ENCODE measurements around the gene RABGAP1L. TPM values are rescaled to one million over a fixed set of nuclear protein-coding genes. Genes with fewer than 3 reads are reported as not detected.

The RABGAP1L gene
- total and polyA plus RNA-seq, 4 donors, result 4.8 to 53.5 (median 18.8) TPM

DNA sequence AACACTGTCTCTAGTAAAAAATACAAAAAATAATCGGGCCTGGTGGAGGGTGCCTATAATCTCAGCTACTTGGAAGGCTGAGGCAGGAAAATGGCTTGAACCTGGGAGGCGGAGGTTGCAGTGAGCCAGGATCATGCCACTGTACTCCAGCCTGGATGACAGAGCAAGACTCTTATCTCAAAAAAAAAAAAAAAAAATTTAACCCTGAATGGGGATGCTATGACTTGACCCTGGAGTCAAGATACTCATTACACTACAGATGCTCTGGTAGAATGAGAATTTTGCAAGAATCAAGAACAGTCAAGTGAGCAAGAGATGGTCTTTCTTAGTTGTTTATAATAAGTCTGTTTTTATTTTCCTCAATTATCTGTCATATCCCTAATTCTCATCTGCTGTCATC lies 542.2 kb downstream of the RABGAP1L start:
- Histone ChIP-seq H3K36me3 (ENCODE audit: control insufficient read depth in 4 of 4, insufficient read depth in 3 of 4, low read depth in 1 of 4, low read length in 3 of 4) (no peaks in the 10 kb centered on the region), H3K27me3 (ENCODE audit: control insufficient read depth in 4 of 4, insufficient read depth in 4 of 4, low read length in 3 of 4) (no peaks in the 10 kb centered on the region), H3K4me3 (ENCODE audit: low read depth in 1 of 3, low read length in 3 of 3) (no peak overlapping the region), H3K9me3 (ENCODE audit: control insufficient read depth in 4 of 4, low read length in 3 of 4) (no peaks in the 10 kb centered on the region), H3K9ac (ENCODE audit: low read depth in 1 of 2, low read length in 2 of 2) (no peak overlapping the region), H3K27ac (ENCODE audit: low read depth in 1 of 2, low read length in 2 of 2) (no peak overlapping the region), H3K4me1 (ENCODE audit: control insufficient read depth in 4 of 4, insufficient read depth in 4 of 4, low read length in 3 of 4) (peaks cover 0 to 7% (median 6%) of the 10 kb centered on the region in 4 donors)
- no peak for DNase-seq (ENCODE audit: low spot score)
- TF ChIP-seq, protein P1, sequence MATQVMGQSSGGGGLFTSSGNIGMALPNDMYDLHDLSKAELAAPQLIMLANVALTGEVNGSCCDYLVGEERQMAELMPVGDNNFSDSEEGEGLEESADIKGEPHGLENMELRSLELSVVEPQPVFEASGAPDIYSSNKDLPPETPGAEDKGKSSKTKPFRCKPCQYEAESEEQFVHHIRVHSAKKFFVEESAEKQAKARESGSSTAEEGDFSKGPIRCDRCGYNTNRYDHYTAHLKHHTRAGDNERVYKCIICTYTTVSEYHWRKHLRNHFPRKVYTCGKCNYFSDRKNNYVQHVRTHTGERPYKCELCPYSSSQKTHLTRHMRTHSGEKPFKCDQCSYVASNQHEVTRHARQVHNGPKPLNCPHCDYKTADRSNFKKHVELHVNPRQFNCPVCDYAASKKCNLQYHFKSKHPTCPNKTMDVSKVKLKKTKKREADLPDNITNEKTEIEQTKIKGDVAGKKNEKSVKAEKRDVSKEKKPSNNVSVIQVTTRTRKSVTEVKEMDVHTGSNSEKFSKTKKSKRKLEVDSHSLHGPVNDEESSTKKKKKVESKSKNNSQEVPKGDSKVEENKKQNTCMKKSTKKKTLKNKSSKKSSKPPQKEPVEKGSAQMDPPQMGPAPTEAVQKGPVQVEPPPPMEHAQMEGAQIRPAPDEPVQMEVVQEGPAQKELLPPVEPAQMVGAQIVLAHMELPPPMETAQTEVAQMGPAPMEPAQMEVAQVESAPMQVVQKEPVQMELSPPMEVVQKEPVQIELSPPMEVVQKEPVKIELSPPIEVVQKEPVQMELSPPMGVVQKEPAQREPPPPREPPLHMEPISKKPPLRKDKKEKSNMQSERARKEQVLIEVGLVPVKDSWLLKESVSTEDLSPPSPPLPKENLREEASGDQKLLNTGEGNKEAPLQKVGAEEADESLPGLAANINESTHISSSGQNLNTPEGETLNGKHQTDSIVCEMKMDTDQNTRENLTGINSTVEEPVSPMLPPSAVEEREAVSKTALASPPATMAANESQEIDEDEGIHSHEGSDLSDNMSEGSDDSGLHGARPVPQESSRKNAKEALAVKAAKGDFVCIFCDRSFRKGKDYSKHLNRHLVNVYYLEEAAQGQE (IDR thresholded peaks at IDR 0.05), result no peak
- no peak for TF ChIP-seq RXRA (IDR thresholded peaks at IDR 0.05)
- TF ChIP-seq FOXA1 (IDR thresholded peaks at IDR 0.05), result no peak
- TF ChIP-seq FOXA2 (IDR thresholded peaks at IDR 0.05), result no peak
- TF ChIP-seq, protein P2, sequence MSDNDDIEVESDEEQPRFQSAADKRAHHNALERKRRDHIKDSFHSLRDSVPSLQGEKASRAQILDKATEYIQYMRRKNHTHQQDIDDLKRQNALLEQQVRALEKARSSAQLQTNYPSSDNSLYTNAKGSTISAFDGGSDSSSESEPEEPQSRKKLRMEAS (IDR thresholded peaks at IDR 0.05), result no peak
- no peak for TF ChIP-seq HNF4G (IDR thresholded peaks at IDR 0.05)
- TF ChIP-seq HNF4A (conservative IDR thresholded peaks at IDR 0.05), result no peak
- TF ChIP-seq EGR1 (IDR thresholded peaks at IDR 0.05; ENCODE audit: low read depth in 2 of 2), result no peak
- no peak for TF ChIP-seq NR2F2 (IDR thresholded peaks at IDR 0.05)
- TF ChIP-seq, protein P3, sequence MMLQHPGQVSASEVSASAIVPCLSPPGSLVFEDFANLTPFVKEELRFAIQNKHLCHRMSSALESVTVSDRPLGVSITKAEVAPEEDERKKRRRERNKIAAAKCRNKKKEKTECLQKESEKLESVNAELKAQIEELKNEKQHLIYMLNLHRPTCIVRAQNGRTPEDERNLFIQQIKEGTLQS (IDR thresholded peaks at IDR 0.05), result no peak
- TF ChIP-seq, protein P4, sequence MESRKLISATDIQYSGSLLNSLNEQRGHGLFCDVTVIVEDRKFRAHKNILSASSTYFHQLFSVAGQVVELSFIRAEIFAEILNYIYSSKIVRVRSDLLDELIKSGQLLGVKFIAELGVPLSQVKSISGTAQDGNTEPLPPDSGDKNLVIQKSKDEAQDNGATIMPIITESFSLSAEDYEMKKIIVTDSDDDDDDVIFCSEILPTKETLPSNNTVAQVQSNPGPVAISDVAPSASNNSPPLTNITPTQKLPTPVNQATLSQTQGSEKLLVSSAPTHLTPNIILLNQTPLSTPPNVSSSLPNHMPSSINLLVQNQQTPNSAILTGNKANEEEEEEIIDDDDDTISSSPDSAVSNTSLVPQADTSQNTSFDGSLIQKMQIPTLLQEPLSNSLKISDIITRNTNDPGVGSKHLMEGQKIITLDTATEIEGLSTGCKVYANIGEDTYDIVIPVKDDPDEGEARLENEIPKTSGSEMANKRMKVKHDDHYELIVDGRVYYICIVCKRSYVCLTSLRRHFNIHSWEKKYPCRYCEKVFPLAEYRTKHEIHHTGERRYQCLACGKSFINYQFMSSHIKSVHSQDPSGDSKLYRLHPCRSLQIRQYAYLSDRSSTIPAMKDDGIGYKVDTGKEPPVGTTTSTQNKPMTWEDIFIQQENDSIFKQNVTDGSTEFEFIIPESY (IDR thresholded peaks at IDR 0.05), result no peak
- TF ChIP-seq RAD21 (IDR thresholded peaks at IDR 0.05), result no peak
- TF ChIP-seq GABPA (IDR thresholded peaks at IDR 0.05 in 1 of 2, conservative IDR thresholded peaks at IDR 0.05 in 1 of 2), result no peak
- TF ChIP-seq TAF1 (conservative IDR thresholded peaks at IDR 0.05), result no peak
- TF ChIP-seq, protein P5, sequence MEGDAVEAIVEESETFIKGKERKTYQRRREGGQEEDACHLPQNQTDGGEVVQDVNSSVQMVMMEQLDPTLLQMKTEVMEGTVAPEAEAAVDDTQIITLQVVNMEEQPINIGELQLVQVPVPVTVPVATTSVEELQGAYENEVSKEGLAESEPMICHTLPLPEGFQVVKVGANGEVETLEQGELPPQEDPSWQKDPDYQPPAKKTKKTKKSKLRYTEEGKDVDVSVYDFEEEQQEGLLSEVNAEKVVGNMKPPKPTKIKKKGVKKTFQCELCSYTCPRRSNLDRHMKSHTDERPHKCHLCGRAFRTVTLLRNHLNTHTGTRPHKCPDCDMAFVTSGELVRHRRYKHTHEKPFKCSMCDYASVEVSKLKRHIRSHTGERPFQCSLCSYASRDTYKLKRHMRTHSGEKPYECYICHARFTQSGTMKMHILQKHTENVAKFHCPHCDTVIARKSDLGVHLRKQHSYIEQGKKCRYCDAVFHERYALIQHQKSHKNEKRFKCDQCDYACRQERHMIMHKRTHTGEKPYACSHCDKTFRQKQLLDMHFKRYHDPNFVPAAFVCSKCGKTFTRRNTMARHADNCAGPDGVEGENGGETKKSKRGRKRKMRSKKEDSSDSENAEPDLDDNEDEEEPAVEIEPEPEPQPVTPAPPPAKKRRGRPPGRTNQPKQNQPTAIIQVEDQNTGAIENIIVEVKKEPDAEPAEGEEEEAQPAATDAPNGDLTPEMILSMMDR (IDR thresholded peaks at IDR 0.05; ENCODE audit: low read depth, low read length, missing input control), result no peak
- WGBS, result 94% methylated on average over 2 of the region's 2 CpGs

DNA sequence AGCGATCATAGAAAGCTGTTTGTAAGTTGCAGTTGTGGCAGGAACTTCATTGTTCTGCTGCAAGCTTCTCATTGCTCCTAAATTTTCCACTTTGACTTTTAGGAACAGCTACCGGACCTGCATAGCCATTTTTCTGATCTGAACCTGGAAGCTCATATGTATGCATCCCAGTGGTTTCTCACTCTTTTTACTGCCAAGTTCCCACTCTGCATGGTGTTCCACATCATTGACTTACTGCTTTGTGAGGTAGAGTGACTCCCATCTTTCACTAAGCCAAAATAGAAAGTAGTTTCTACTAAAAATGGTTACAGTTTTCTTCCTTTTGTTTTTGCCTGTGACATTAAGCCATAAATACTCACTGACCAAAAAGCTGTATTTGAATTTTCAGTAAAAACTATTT lies 542.7 kb downstream of the RABGAP1L start:
- H3K4me3 ChIP-seq (ENCODE audit: low read depth in 1 of 3, low read length in 3 of 3), result no peak overlapping the region
- H3K4me1 ChIP-seq (ENCODE audit: control insufficient read depth in 4 of 4, insufficient read depth in 4 of 4, low read length in 3 of 4), result peaks cover 0 to 7% (median 6%) of the 10 kb centered on the region in 4 donors
- TF ChIP-seq FOXA1 (IDR thresholded peaks at IDR 0.05), result no peak
- TF ChIP-seq, protein P3 (IDR thresholded peaks at IDR 0.05), result no peak
- TF ChIP-seq HNF4G (IDR thresholded peaks at IDR 0.05), result no peak
- no peak for TF ChIP-seq SP1 (IDR thresholded peaks at IDR 0.05)
- no peak for TF ChIP-seq JUND (IDR thresholded peaks at IDR 0.05)
- TF ChIP-seq FOXA2 (IDR thresholded peaks at IDR 0.05), result no peak
- TF ChIP-seq HNF4A (conservative IDR thresholded peaks at IDR 0.05), result no peak
- TF ChIP-seq YY1 (IDR thresholded peaks at IDR 0.05), result no peak
- H3K9ac ChIP-seq (ENCODE audit: low read depth in 1 of 2, low read length in 2 of 2), result no peak overlapping the region
- no peak for DNase-seq (ENCODE audit: low spot score)
- H3K27me3 ChIP-seq (ENCODE audit: control insufficient read depth in 4 of 4, insufficient read depth in 4 of 4, low read length in 3 of 4), result no peaks in the 10 kb centered on the region
- H3K9me3 ChIP-seq (ENCODE audit: control insufficient read depth in 4 of 4, low read length in 3 of 4), result no peaks in the 10 kb centered on the region
- no peaks in the 10 kb centered on the region for H3K36me3 ChIP-seq (ENCODE audit: control insufficient read depth in 4 of 4, insufficient read depth in 3 of 4, low read depth in 1 of 4, low read length in 3 of 4)
- no peak overlapping the region for H3K27ac ChIP-seq (ENCODE audit: low read depth in 1 of 2, low read length in 2 of 2)
- WGBS, result 95% methylated on average over 2 of the region's 2 CpGs

Measured in liver (tissue), 9 donors.